Prostate gland (tissue), 2 donors: ENCODE measurements around the gene MYH1. TPM values are rescaled to one million over a fixed set of nuclear protein-coding genes. Genes with fewer than 3 reads are reported as not detected.

Experiments used
- DNase-seq: peaks from one replicate; pipeline ENCODE4 v3.0.0-alpha.2; 2019; ENCODE audit warnings: low spot score
- H3K27ac ChIP-seq, 2 donors: fragments of 200-600 bp; sonication (generic); 2 replicates each; pipeline ENCODE4 v1.5.1; 2017 to 2019
- H3K27me3 ChIP-seq: fragments of 200-600 bp; sonication (generic); replicated peaks from 2 replicates; pipeline ENCODE4 v1.5.1; 2019; ENCODE audit not compliant: insufficient read depth
- H3K36me3 ChIP-seq, 2 donors: fragments of 200-600 bp; sonication (generic); 1 replicate in 1 of 2; 2 replicates in 1 of 2; pipeline versions ENCODE4 v1.5.1 to v1.8.1; 2017 to 2019
- H3K4me1 ChIP-seq: fragments of 200-600 bp; sonication (generic); replicated peaks from 2 replicates; pipeline ENCODE4 v1.5.1; 2019
- H3K4me3 ChIP-seq, 2 donors: fragments of 200-600 bp; sonication (generic); 2 replicates each; pipeline ENCODE4 v1.5.1; 2017 to 2019
- H3K9me3 ChIP-seq: fragments of 200-600 bp; sonication (generic); 2 replicates; pipeline ENCODE4 v1.5.1; 2017
- CTCF ChIP-seq, 4 experiments: fragments of 200-600 bp in 2 of 4; fragments of 450-650 bp in 2 of 4; sonication (generic) in 2 of 4; IDR thresholded peaks; 1 replicate in 3 of 4; 2 replicates in 1 of 4; pipeline ENCODE4 v1.5.1; 2016 to 2019; ENCODE audit warnings: antibody characterized with exemption in 4 of 4, mild to moderate bottlenecking in 2 of 4, moderate library complexity in 2 of 4
- POLR2A ChIP-seq: fragments of 450-650 bp; IDR thresholded peaks from one replicate; pipeline ENCODE4 v1.6.1; 2016; ENCODE audit warnings: antibody characterized with exemption, mild to moderate bottlenecking
- POLR2AphosphoS5 ChIP-seq: sonication (generic); formaldehyde crosslinking; IDR thresholded peaks from one replicate; pipeline ENCODE4 v1.6.1; 2017; ENCODE audit warnings: antibody characterized with exemption
- WGBS: methylation state at CpG from one replicate; pipeline ENCODE4 v1.1.5; 2018; 5-methylcytosine and 5-hydroxymethylcytosine counted together
- intact Hi-C: fragments of 100-400 bp; cut with DNase I; formaldehyde crosslinking; loops from one replicate; pipeline ENCODE4 v1.14.2; 2022
- total RNA-seq, 2 donors: library from RNA; depleted of rRNA; stranded (reverse); fragments of >200 nt; gene quantifications; one replicate each; pipeline ENCODE4 v1.1.0, GENCODE V29; 2016

MYH1 gene
- total RNA-seq, 2 donors from 2014 or later, result 0.06 TPM; not detected in 1

DNA sequence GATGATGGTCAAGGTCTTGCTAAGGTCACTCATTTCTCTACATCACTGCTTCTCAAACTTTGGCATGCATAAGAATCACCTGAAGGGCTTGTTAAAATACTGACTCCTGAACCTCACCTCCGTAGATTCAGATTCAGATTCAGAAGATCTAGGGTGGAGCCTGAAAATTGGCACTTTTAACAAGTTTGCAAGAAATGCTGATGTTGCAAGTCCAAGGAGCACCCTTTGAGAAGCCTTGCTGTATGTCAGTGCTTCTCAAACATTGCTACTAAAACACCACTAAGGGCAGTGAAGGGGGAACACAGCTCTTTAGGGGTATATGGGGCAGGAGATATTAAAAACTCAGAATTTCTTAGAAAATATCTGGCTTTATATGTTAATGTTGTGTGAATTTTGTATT is 13.7 kb upstream of the MYH1 start:
- DNase-seq, result no peak
- Histone ChIP-seq H3K36me3 (no peaks in the 10 kb centered on the region), H3K27me3 (no peaks in the 10 kb centered on the region), H3K4me3 (no peak overlapping the region), H3K4me1 (no peaks in the 10 kb centered on the region), H3K27ac (no peak overlapping the region), H3K9me3 (no peaks in the 10 kb centered on the region)
- WGBS, result 84% methylated on average over 1 of the region's 1 CpG
- TF ChIP-seq POLR2AphosphoS5 (no peak), CTCF (IDR thresholded peaks at IDR 0.05) (no peak), POLR2A (no peak)
- intact Hi-C loops, result no loop called here

DNA sequence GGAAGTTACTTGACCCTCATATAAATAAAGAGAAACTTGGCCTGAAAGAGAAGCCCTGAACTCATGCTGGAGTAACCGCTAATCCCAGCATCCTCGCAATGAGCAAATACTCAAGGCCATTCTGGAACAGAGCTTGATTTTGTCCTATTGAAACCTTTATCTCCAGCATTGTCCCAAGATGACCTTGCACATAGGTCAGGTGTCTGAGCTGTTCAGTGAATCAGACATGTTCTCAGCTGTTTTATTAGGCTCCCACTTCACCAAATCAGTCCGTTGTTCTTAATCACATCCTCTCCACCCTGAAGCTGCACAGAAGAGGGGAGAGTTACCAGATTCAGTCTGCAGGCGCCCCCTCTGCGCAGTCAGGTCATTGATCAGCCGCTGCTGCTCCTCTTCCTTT is 9.1 kb upstream of the MYH1 start:
- 82% methylated on average over 6 of the region's 6 CpGs for WGBS
- H3K27me3 ChIP-seq, result no peaks in the 10 kb centered on the region
- no peaks in the 10 kb centered on the region for H3K9me3 ChIP-seq
- TF ChIP-seq CTCF (IDR thresholded peaks at IDR 0.05) (no peak), POLR2A (no peak), POLR2AphosphoS5 (no peak)
- no peaks in the 10 kb centered on the region for H3K36me3 ChIP-seq
- H3K4me1 ChIP-seq, result no peaks in the 10 kb centered on the region
- intact Hi-C loops, result no loop called here
- H3K4me3 ChIP-seq, result no peak overlapping the region
- H3K27ac ChIP-seq, result no peak overlapping the region
- no peak for DNase-seq

DNA sequence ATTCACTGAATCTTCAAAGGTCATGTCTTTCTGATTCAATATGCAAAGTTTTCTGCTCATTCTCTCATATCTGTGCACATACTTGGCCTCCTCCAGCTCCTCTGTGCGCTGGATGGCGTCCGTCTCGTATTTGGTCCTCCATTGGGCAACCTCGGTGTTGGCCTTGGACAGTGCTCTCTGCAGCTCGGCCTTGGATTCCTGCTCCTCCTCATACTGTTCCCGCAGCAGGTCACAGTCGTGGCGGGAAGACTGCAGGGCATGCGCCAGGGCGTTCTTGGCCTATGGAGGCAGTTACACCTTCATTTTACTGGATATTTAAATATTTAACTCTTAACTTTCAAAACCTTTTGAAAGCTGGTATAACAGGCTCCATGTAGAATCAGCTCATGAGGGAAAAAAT is 8.2 kb upstream of the MYH1 start:
- Histone ChIP-seq H3K4me1 (no peaks in the 10 kb centered on the region), H3K4me3 (no peak overlapping the region), H3K9me3 (no peaks in the 10 kb centered on the region), H3K27me3 (no peaks in the 10 kb centered on the region), H3K27ac (no peak overlapping the region), H3K36me3 (no peaks in the 10 kb centered on the region)
- TF ChIP-seq POLR2AphosphoS5, result no peak
- TF ChIP-seq POLR2A, result no peak
- no peak for TF ChIP-seq CTCF (IDR thresholded peaks at IDR 0.05)
- 87% methylated on average over 11 of the region's 11 CpGs for WGBS
- intact Hi-C loops, result no loop called here
- DNase-seq, result no peak

DNA sequence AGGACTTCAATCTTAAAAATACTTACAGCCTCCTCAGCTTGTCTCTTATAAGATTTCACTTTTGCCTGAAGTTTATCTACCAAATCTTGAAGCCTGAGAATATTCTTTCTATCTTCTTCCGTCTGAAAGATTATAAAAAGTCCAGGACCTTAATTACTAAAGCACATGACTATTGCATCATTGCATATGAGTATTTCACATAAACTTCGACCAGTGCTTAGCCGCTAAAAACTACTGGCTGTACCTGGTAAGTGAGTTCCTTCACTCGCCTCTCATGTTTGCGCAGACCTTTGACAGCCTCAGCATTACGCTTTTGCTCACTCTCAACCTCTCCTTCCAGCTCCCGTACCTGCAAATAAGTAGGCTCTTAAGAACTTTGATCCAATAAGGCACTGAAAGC is 4.7 kb upstream of the MYH1 start:
- Histone ChIP-seq H3K4me3 (no peak overlapping the region), H3K27ac (no peak overlapping the region), H3K36me3 (no peaks in the 10 kb centered on the region), H3K27me3 (no peaks in the 10 kb centered on the region), H3K4me1 (no peaks in the 10 kb centered on the region), H3K9me3 (no peaks in the 10 kb centered on the region)
- intact Hi-C loops, result no loop called here
- no peak for TF ChIP-seq POLR2A
- no peak for TF ChIP-seq CTCF (IDR thresholded peaks at IDR 0.05)
- TF ChIP-seq POLR2AphosphoS5, result no peak
- WGBS, result 93% methylated on average over 7 of the region's 7 CpGs
- DNase-seq, result no peak

- H3K4me1 ChIP-seq, result no peaks in the 10 kb centered on the region
- H3K36me3 ChIP-seq, result no peaks in the 10 kb centered on the region
- no peak overlapping the region for H3K27ac ChIP-seq
- no peak overlapping the region for H3K4me3 ChIP-seq
- no peaks in the 10 kb centered on the region for H3K9me3 ChIP-seq
- TF ChIP-seq POLR2A (no peak), POLR2AphosphoS5 (no peak), CTCF (IDR thresholded peaks at IDR 0.05) (no peak)
- DNase-seq, result no peak
- intact Hi-C loops, result no loop called here
- H3K27me3 ChIP-seq, result no peaks in the 10 kb centered on the region
Measured at GRCh38 chr17:10521949-10522348, 3.6 kb upstream of the MYH1 start.
